T1000 (cell line): ENCODE measurements around the gene TMPRSS13.
"Not testable (repeated sequence)": the region's sequence is repeated elsewhere in the genome, so short reads cannot be mapped to it uniquely, and the experiment has no call there.

Experiments used
- DNase-seq: peaks from one replicate; lab custom pipeline; 2025; ENCODE audit warnings: mixed read lengths; lab: John Stamatoyannopoulos, UW

The TMPRSS13 gene

DNA sequence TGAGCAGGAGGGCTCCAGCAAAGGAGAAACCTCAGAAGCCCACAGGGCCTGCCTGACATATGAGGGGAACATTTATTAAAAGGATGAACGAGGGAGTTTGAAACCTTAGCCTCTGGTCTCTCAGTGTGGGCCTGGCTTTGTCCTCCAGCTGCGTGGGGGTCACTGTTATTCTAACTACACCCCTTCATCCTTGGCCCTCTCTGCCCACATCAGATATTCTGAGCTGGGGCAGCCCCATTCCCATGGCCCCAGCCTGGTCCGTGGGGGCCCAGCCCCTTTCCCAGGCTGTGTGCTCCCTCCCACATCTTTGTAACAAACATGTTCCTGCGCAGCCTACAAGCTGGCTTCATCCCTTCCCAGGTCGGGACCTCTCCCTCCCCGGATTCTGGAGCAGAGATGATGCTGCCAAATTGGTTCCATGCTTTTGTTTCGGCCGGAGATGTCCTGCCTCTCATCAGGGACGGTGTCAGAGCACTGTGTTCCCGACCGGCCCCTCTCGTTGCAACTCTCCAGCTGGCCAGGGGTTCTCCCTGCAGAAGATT lies 56.7 kb downstream of the TMPRSS13 start:
- DNase-seq = no peak

DNA sequence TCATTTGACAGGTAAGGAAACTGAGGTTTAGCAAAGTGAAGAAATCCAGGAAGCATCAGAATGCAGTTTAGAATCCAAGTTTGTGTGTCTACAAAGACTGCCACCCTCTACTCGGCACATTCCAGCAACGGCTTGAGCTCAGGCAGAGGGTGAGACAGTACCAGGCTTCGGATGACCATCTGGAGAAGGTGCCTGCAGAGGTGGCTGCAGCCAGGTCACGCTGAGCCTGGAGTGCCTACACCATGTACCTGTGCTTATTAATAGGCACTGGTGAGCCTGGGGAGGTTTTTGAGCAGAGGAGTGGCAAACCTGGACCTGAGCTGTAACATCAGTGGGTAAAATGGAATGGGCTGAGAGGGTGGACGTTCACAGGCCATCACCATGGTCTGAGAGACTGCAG lies 57.4 kb downstream of the TMPRSS13 start:
- no peak for DNase-seq

DNA sequence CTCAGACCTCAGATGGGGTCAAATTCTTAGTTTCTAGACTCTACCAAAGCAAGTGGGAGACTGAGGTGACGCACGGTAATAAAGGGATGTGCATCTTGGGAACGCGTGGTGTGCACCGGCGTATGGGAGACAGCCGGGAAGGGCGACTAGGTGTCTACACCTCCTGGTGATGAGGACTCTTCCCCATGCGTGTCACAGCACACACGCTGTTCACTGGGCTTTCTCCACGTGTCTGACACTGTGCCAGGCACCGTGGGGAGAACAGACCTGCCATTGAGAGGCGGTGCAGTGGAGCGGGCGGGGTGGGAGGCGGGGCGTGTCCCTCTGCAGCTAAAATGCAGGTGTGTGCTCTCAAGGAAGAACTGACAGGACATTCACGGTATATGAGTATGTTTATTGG lies 58.0 kb downstream of the TMPRSS13 start:
- DNase-seq = no peak

DNA sequence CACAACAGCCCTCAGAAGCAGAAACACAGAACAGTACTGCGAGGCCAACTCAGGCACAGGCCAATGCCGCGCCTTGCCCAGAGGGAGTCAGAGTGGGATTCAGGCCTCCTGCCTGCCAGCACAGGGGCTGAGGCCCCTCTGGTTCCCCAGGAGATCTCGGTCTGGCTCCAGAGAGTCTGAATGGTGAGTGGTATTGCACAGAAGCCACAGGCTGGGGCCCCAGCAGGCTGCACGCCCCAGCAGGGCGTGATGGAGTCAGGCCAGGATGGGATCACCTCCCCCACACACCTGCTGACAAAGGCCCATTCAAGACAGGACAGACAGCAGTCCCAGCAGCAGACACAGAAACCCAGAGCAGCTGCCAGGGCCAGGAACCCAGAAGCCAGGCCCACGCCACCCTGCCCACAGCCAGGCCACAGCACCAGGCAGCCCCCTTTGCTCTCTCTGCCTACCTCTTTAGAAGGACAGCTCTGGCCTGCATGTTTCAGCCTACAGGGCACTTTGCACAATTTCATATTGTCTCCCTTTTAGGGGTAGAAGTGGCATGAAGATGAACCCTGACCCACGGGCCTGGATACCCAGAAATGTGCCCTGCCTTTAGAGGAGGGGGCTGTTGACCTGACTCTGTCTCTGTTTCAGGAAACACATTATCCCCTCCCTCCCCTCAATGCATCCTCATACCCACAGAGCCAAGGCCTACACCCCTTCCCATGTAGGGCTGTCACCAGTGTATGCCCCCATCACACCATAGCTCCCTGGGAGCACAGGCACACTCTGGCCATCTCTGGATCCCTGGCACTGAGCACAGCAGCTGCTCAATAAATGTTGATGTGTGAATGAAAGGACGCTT lies 58.9 kb downstream of the TMPRSS13 start:
- no peak for DNase-seq

DNA sequence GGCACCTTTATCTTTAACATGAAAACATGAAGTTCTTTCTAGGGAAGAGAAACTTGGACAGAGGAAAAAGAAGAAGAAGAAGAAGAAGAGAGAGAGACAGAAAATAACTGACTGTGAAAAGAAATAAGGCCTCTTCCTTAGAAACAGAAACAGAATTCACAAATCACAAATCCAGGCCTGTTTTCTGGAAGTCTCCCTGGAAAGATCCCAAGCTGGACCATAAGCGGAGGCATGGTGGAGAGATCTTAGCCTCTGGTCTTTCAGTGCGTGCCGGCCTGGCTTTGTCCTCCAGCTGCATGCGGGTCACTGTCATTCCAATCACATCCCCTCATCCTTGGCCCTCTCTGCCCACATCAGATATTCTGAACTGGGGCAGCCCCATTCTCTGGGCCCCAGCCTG lies 59.6 kb downstream of the TMPRSS13 start:
- no peak for DNase-seq

DNA sequence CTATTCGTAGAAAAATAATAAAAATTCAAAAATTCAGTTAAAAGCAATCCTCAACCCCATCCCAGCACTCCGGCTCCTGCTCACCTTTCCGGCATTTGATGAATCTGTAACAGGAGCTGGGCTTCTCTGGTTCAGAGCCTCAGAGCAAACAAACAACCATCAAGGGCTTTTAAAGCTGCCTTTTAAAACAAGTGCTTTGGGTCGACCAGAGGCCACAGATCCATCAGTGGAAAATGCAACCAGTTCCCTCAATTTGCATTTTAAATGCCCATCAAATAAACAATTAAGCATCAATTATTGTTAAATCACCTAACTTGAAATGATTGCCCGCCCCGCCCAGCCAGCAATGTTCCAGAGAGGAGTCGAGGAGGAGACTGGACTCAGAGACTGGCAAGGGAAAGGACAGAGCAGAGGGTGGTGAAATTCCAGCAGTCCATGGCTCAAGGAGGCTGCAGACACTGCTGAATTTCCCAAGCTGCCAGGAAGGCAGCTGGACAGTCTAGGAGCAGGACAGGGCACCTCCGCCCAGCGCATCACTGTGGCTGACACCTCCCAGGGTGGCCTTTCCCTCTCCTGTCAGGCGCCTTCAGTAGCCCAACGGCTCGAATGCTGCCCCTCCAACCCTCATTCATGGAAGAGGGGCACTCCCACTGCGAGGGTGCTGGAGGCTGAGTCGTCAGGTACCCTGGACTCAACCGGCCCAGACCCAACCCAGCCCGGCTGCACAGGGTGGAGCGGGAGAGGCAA lies 60.2 kb downstream of the TMPRSS13 start:
- no peak for DNase-seq

DNA sequence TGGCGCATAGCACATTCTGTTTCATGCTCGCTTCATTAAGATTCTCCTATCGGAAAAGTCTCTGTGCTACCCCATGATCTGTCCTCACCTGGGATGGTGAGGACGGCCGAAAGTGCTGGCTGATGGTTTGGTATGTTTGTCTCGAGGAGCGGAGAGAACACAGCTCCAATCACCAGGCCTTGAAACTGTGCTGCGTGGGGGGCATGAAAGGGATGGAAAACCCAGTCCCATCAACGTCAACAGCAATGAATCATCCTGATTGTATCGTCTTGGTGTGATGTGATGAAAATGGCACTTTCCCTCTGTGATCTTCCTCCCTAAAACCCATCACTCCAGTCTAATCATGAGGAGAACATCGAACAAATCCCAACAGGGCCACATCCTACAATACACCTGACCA lies 61.1 kb downstream of the TMPRSS13 start:
- DNase-seq = no peak

DNA sequence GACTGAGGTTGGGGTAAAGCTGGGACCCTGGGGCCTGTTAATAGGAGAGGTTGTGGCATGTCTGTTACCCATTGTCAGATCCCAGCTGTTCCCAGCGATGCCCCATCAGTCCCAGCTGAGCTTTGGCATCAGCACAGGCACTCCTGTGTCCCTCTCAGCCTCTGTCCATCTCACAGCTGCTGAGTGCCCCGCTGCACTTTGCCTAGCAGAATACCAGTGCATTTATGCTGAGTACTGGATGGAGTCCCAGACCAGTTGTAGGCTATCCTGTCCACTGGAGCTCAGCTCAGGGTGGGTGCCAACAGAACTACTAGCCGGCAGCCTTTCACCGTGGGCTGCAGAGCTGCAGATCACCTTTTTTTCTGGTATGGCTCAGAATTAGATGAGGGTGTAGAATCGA lies 62.7 kb downstream of the TMPRSS13 start:
- DNase-seq = no peak

DNA sequence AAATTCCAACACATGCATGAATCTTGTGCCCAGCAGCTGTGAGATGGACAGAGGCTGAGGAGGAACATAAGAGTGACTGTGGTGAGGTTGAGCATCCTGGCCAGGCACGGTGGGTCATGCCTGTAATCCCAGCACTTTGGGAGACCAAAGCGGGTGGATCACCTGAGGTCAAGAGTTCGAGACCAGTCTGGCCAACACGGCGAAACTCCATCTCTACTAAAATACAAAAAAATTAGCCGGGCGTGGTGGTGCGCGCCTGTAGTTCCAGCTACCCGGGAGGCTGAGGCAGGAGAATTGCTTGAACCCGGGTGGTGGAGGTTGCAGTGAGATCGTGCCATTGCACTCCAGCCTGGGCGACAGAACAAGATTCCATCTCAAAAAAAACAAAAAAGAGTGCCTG lies 63.7 kb downstream of the TMPRSS13 start:
- not testable (repeated sequence) for DNase-seq

DNA sequence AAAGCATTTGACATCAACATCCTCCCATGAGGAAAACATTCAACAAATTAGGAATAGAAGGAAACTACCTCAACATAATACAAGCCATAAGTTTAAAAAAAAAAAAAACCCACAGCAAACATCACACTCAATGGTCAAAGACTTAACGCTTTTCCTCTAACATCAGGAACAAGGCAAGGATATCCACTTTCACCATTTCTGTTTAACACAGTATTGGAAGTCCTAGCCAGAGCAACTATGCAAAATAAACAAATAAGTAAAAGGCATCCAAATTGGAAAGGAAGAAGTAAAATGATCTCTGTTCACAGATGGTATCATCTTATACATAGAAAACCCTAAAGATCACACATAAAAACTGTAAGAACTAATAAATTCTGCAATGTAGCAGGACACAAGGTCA lies 65.8 kb downstream of the TMPRSS13 start:
- DNase-seq = no peak

DNA sequence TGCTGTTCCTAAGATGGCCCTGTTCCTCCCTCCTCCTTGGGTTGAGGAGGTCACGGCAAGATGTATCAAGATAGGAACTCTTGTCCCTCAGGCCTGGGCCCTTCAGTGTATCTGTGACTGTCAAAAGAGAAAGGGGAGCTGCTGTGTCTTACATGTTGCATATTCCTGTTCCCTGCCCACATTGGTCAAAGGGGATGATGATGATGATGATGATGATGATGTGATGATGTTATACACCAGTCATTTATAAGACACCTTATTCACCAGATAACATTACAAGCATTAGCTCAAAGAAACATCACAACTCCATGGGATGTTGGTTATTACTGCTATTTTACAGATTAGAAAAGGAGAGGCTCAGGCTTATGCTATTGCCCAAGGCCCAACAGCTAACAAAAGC lies 66.4 kb downstream of the TMPRSS13 start:
- DNase-seq = no peak

DNA sequence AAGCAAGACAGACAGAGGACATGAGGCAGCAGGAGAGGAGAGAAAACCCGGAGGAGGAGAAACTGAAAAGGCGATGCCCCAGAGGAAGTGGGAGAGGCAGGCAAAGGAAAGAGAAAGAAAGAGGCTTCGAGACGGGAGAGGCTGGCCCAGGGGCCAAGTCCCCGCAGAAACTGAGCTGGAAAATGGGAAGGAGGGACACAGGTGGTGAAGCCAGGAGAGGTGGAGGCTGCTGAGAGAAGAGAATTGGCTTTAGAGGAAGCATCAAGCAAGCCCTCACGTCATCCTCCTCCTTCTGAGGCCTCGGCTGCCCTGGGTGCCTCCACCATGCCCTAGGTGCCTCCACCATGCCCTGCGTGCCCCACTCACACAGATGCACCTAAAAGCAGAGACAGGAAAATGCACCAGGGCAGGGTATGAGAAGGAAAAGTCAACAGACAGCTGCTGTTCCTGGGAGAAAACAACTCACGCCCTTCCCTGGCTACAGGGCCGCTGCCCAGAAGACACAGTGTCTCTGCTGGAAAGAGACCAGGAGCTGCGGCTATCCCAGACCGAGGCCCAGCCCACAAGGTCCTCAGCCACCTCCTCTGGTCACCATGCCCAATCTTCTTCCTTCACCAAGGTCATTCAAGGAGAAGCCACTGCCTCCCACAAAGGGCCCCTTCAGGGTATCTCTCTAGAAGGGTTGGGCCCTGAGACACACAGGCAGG lies 67.0 kb downstream of the TMPRSS13 start:
- DNase-seq = no peak

DNA sequence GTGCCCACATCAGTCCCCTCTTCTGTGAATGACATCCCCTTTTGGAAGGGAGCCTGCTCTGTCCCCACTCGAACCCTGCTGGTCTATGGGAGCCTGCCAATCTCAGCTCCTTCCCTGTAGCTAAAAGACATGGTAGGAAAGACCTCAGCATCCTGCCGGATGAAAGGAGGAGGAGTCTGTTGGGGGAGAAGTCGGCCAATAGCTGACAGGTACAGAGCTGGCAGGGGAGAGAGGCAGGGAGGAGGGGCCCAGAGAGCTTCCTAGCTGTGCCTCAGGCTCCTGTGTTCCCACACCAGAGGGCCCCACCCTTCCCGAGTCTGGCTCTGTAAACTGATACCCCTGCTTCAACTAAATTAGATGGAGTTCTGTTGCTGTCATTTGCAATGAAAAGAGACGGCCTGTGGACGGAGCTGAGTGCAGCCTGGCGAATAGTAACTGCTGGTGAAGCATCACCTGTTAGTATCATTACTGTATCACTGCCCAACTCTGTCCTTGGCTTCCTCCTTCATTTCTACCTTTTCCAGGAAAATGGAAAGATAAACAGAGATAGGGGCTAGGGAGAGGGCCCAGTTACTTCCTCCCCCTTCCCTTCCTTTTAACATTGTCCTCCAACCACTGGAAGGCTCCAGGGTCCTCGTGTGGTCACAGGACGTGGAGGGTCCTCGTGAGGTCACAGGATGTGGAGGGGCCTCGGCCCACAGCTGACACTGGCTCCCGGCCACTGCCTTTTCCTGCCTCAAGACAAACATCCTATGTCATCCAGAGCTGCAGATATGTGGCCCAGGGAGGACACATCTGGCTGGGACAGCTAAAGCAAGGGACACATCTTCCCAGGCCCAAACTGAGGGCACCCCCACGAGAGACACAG lies 67.8 kb downstream of the TMPRSS13 start:
- no peak for DNase-seq

DNA sequence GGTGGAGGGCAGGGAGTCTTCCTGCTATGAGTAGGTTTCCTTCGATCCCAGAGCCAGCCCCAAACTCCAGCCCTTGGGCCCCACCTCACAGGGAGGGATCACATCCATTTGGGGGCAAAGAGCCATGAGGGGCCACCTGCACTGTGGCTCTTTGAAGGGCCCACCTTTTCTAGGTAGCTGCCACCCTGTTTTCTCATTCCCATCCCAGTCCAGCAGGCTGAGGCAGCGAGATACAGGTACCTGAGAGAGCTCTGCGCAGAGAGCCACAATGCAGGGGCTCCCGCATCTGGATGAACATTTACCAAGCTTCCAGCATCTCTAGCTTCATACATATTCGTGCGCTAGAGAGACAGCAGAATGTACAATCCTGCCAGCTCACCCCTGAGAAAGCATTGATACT lies 69.1 kb downstream of the TMPRSS13 start:
- DNase-seq = no peak

DNA sequence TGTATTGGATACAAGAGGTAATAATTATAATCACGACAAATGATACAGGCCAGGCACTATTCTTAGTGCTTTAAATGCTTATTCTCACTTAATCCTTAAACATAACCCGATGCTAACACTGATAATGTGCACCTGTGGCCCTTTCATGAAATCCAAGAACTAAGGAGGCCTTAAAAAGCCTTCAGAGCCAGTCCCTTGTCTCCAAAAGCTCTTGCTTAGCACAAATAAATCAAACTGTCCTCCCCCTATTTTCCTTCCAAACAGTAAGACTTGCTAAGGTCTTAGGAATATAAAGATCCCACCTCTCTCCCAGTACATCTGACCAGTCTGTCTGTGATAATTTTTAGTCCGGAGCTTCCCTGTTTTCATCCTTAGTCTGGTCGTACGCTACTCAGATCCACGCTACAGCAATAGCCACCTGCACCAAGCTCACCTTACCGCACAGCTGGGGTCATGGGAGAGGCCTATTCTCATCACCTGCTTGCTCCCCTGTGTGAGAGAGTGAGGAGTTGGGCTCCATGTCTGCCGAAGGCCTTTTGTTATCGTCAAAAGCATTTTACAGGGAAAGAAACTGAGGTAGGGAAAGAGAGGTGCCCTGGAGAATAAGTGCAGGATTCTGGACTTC lies 69.6 kb downstream of the TMPRSS13 start:
- DNase-seq = no peak

DNA sequence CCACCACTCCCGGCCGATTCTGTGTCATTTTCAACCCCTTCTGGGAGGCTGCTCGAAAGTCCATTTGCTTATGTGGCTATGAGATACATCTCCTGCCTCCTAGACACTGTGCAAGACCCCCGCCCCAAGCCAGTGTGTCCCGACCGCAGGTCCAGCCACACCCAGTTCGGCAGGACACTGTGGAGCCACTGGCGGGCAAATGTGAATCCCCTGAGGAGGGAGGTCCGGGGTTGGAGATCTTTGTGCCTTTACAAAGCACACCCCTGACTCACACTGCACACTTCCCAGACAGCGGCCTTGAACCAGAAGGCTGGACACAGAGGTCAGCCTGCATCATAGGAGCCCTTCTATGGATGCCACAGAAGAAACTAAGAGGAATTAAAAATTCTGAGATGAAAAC lies 70.1 kb downstream of the TMPRSS13 start:
- DNase-seq = no peak

DNA sequence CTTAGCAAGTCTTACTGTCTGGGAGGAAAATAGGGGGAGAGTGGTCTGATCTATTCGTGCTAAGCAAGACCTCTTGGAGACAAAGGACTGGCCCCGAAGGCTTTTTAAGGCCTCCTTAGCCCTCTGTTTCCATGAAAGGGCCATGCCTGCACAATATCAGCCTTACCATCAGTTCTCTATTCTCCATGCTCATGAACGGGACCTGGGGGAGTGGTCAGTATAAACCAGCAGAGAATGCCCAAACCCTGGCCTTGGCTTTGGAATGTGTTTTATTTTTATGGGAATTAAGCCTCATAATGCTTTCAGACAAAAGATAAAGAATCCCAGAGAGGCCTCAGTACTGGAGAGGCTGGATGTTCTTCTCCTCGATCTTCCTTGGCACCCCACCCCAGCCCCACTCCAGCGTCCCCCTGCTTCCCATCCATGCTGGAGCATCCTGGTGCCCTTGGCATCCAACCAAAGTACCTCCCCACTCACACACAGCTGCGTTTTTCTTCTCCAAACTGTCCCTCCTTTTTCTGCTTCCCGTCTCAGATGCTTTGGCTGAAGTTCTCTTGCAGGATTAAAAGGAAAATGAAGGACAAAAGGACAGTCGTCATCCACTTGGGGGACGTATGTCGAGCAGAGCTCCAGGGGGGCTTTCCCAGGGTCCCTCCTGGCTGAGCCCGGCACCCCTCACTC lies 71.3 kb downstream of the TMPRSS13 start:
- no peak for DNase-seq

DNA sequence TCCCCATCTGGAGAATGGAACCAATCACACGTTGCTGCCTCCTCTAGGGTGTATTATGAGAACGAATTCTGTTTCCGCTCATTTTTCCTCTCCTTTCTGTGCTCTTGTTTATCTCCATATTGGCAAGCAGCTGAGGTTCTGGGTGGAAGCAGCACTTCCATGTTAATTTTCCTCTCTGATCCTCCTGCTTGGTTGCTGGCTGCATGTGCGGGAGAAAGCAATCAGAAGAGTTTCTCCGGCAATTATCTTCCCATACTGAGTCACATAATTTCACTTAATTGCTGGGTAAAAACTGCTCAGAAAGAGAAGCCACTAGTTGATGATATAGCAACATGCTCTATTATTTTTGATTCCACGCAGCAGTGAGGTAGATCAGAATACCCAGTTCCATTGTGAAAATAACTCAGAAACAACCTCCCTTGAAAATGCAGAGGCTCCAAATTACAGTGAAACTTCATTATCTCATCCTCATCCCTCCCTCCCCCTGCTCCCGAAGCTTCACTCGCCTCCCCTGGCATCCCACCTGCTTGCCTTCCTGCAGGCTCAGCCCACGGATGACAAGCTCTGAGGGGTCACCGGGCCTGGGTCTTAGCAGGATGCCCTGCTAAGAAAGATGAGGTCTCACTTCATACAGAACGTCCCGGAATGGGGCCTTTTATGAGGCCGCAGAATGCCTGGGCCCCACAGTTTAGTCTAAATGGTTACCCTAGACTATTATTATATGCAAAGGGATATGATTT lies 73.1 kb downstream of the TMPRSS13 start:
- no peak for DNase-seq

DNA sequence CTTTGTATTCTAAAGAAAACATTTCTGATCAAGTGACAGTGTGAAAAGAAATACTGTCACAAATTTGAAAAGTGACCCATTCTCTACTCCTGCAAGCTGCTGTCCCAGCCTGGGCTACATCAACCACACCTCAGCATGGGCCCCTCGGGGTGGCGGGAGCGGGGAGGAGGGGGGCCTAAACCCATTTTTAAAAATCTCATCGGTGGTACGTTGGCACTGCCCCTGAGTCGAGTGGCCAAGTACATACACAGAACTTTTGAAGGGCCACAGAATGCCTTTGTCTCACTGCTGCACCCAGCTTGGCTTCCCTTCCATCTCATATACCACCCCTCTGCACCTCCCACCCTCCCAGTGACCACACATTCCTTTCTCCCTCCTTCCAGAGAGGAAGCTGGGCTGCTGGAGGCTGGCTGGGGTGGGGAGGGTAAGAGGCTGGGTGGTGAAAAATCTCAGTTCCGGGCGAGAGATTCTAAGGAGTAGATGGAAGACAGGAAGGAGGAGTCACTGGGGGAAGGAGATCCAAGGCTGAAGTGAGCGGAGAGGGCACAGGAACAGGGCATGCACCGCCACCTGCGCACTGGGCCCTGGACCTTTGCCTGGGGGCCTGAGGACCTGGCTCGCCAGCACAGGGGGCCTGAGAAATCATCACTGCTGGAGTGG lies 73.9 kb downstream of the TMPRSS13 start:
- DNase-seq = no peak
